HFFc6 (cell line): ENCODE measurements around the gene PRMT5. TPM values are rescaled to one million over a fixed set of nuclear protein-coding genes. Genes with fewer than 3 reads are reported as not detected.

Source experiments
- DNase-seq: peaks from one replicate; pipeline ENCODE4 v3.0.0-alpha.2; 2018
- H3K27ac Mint-ChIP-seq: 2 replicates; pipeline ENCODE4 v1.8.0; 2020; ENCODE audit warnings: mild to moderate bottlenecking, mixed read lengths
- H3K27me3 Mint-ChIP-seq: 2 replicates; pipeline ENCODE4 v1.8.0; 2021; ENCODE audit warnings: mild to moderate bottlenecking, moderate library complexity, mixed read lengths; ENCODE audit not compliant: insufficient read depth
- H3K36me3 Mint-ChIP-seq: 2 replicates; pipeline ENCODE4 v1.8.0; 2021; ENCODE audit warnings: low read depth, mixed read lengths
- H3K4me1 Mint-ChIP-seq: 2 replicates; pipeline ENCODE4 v1.8.0; 2020; ENCODE audit warnings: low read depth, mixed read lengths
- H3K4me3 Mint-ChIP-seq: 2 replicates; pipeline ENCODE4 v1.8.0; 2020; ENCODE audit warnings: mild to moderate bottlenecking, moderate library complexity, mixed read lengths
- H3K9me3 Mint-ChIP-seq: 2 replicates; pipeline ENCODE4 v1.8.0; 2020; ENCODE audit warnings: mild to moderate bottlenecking, mixed read lengths
- CTCF ChIP-seq: fragments of 200-600 bp; sonication (generic); IDR thresholded peaks from 2 replicates; pipeline ENCODE4 v1.5.0; 2021; ENCODE audit warnings: antibody characterized with exemption, mild to moderate bottlenecking
- total RNA-seq, 6 experiments: library from RNA; stranded (reverse); fragmentation: NEBNext Ultra II Directional; extraction: Animal tissue kit (Norgen Biotek cat#: 25700); gene quantifications; 2 replicates in 1 of 6; 3 replicates in 5 of 6; pipeline ENCODE4 v1.2.3, GENCODE V29; 2021

PRMT5 gene
- total RNA-seq, 6 experiments from 2014 or later = 102 to 125 (median 110) TPM

GRCh38 chr14:22875748-22876319 is 53.3 kb downstream of the PRMT5 start:
- TF ChIP-seq CTCF = no peak
- H3K4me1 Mint-ChIP-seq = peaks cover 24% of the 10 kb centered on the region
- no peak overlapping the region for H3K27ac Mint-ChIP-seq
- peaks cover 29% of the 10 kb centered on the region for H3K36me3 Mint-ChIP-seq
- H3K9me3 Mint-ChIP-seq = no peaks in the 10 kb centered on the region
- H3K27me3 Mint-ChIP-seq = peaks cover 1% of the 10 kb centered on the region; the same call in 1 of the 2 replicates
- DNase-seq = no peak
- no peak overlapping the region for H3K4me3 Mint-ChIP-seq

- H3K4me3 Mint-ChIP-seq = no peak overlapping the region
- DNase-seq = no peak
- peaks cover 1% of the 10 kb centered on the region; the same call in 1 of the 2 replicates for H3K27me3 Mint-ChIP-seq
- no peak overlapping the region for H3K27ac Mint-ChIP-seq
- H3K4me1 Mint-ChIP-seq = peaks cover 30% of the 10 kb centered on the region
- TF ChIP-seq CTCF = no peak
- no peaks in the 10 kb centered on the region for H3K9me3 Mint-ChIP-seq
- H3K36me3 Mint-ChIP-seq = peaks cover 29% of the 10 kb centered on the region
Measured at GRCh38 chr14:22875003-22875747, 54.0 kb downstream of the PRMT5 start.

GRCh38 chr14:22872833-22873520 is 56.2 kb downstream of the PRMT5 start:
- Mint-ChIP-seq H3K4me3 (peak overlapping the region; percentile 91), H3K9me3 (no peaks in the 10 kb centered on the region), H3K36me3 (peaks cover 22% of the 10 kb centered on the region), H3K27ac (peak overlapping the region; percentile 88), H3K27me3 (peaks cover 1% of the 10 kb centered on the region; the same call in 1 of the 2 replicates), H3K4me1 (peaks cover 30% of the 10 kb centered on the region)
- peak; percentile 34 for DNase-seq
- 0 out of 2 replicates have a peak, but pooled peaks have one; percentile 4 for TF ChIP-seq CTCF

- TF ChIP-seq CTCF = peak; percentile 95
- Mint-ChIP-seq H3K27ac (peak overlapping the region; percentile 97), H3K27me3 (peaks cover 1% of the 10 kb centered on the region; the same call in 1 of the 2 replicates), H3K4me3 (peak overlapping the region; percentile 91), H3K9me3 (no peaks in the 10 kb centered on the region), H3K36me3 (peaks cover 17% of the 10 kb centered on the region), H3K4me1 (peaks cover 30% of the 10 kb centered on the region)
- DNase-seq = peak; percentile 76
Measured at GRCh38 chr14:22872033-22872832, 56.9 kb downstream of the PRMT5 start.
